GM19395 (cell line): Measurements from ENCODE around the gene CHRNA7.

Source experiments
- ATAC-seq: cut with Tn5 transposase; IDR thresholded peaks from one replicate; pipeline ENCODE4 v1.9.1; 2021; ENCODE audit warnings: mild to moderate bottlenecking, moderate library complexity; ENCODE audit not compliant: unreplicated experiment

CHRNA7 gene

DNA sequence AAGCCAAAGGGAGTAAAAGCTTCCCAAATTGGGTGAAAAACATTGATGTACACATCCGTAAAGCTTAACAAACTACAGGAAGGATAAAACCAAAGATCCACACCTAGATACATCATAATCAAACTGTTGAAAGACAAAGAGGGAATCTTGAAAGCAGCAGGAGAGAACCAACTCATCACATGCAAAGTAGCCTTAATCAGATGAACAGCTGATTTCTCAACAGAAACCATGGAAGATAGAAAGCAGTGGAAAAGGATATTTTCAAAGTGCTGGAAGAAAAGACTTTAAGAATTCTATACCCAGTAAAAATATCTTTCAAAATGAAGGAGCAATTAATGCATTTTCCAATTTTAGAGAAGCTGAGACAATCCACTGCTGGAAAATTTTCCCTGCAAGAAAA, 36.8 kb downstream of the CHRNA7 start:
- no peak for ATAC-seq

GRCh38 chr15:32089851-32090359, 59.6 kb downstream of the CHRNA7 start:
- no peak for ATAC-seq

- no peak for ATAC-seq
Observed at GRCh38 chr15:32091505-32092380, 61.4 kb downstream of the CHRNA7 start.

GRCh38 chr15:32096213-32096612, 65.9 kb downstream of the CHRNA7 start:
- ATAC-seq = no peak

GRCh38 chr15:32096916-32097617, 66.8 kb downstream of the CHRNA7 start:
- ATAC-seq = no peak

GRCh38 chr15:32098033-32098432, 67.7 kb downstream of the CHRNA7 start:
- ATAC-seq = no peak

DNA sequence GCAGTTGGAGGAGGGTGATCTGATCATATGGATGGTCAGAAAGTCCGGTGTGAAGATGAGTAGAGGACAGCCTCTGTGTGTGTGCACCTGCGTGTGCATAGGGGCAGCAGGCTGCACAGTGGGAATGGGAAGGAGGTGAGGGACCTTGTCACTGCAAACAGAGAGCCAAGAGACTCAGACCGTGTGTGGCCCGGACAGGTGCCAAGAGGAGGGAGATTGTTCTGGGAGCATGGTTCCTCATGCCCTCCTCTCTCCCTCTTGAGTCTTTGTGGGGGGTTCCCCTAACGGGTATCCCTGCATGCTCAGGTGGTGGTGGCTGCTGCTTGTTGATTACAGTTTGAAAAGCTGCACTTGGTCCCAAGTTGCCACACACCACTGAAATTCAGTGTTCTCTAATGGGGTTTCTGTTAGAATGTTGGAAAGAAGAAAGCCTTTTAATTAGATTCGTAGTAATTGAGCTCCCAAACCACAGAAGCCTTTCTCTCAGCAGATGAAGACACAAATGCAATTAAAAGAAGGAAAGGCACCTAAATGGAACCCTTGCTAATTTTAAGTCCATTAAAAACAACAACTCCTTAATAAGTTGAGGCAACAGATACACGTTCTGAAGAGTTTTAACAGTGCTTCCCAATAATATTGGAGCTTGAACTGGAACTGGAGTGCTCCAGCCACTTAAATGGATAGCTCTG, 68.9 kb downstream of the CHRNA7 start:
- ATAC-seq = no peak

GRCh38 chr15:32099956-32100684, 69.8 kb downstream of the CHRNA7 start:
- ATAC-seq = no peak

- no peak for ATAC-seq
Observed at GRCh38 chr15:32104061-32104995, 74.0 kb downstream of the CHRNA7 start.

- no peak for ATAC-seq
Observed at GRCh38 chr15:32105258-32106241, 75.2 kb downstream of the CHRNA7 start.

DNA sequence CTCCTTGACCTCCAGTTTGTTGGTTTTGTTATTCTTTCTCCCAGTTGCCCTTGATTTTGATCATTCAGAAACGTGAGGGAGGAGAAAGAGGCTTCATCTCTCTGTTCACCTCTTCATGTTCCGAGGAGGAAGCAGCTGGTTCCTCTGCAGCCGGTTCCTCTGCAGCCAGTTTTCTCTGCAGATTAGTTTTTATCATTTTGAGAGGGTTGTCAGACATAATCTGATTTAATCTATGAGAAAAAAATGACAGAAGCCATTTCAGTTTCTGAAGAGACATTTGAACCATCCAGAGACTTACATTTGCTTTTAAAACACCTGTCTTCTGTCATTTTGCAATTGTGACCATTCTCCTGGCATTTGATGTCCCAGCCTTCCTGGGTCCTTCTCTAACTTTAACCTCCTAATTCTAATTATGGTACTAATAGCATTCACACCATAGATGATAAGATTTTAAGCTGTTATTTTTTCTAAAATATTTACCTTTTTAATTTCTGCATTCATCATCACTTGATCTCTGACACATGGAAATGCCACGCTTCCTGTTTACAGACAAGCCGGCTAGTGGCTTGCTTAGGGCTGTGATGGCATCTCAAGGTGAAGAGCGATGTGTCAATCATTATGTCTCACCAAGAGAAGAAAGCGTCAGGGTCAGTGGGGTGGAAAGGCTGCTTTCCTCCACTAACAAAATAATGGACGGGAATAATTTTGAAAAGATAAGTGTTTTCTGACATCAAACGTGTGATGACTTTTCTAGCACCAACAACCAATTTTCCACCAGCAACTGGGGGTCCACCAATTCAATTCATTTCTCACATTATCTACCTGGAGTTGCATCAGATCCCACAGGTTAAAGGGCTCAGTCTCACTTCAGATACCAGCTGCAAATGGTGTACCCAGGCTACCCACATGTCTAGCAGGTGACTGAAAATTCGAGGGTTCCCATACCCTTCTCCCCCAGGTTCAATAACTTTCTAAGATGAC, 76.4 kb downstream of the CHRNA7 start:
- ATAC-seq = no peak

DNA sequence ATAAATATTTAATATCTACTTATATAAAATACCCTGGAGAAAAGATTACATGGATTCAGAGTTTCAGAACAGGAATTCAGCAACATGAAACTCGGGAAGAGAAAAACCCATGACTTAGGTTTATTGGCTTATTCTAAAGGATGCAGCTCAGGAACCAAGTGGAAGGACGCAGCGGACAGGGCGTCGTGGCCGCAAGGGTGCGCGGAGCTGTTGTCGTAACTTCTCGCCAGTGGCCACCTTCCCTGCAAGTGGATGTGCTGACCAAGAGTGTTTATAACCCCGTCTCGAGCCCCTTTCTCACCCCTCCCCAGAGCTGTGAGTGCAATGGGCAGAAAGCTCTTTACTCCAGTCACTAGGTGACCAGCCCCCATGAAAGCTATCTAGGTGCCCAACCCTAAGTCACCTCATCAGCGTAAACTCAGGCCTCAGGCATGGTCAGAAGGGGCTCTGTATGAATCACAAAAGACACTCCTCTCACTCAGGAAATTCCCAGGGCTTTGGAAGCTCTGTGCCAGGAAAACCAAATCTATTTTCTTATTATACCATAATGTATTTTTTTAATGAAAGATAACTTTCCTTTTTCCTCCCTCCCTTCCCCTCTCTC, 77.3 kb downstream of the CHRNA7 start:
- ATAC-seq = no peak

GRCh38 chr15:32108661-32109060, 78.3 kb downstream of the CHRNA7 start:
- ATAC-seq = no peak

- no peak for ATAC-seq
Observed at GRCh38 chr15:32112101-32112500, 81.8 kb downstream of the CHRNA7 start.

GRCh38 chr15:32113224-32113623, 82.9 kb downstream of the CHRNA7 start:
- ATAC-seq = no peak

- ATAC-seq = no peak
Observed at GRCh38 chr15:32117122-32117521, 86.8 kb downstream of the CHRNA7 start.

DNA sequence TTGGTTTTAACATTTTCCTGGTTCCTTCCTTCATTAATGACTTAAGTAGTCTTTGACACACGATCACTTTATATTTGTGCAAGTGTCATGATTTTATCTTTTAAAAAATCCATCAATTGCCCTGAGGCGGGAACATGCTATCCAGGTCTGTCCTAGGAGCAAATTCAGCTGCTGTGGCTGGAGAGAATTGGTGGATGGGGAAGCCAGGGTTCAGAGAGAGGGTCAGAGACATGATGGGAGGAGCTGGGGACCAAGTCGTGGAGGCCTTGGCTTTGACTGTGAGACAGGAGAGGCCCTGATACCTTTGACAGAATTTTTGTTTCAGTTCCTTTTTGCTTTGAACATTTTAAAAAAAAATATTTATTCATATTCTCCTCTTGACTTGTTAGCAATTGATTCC, 89.0 kb downstream of the CHRNA7 start:
- no peak for ATAC-seq
